Measurements from ENCODE around the gene KIAA0232.
"Not testable (repeated sequence)": the region's sequence is repeated elsewhere in the genome, so short reads cannot be mapped to it uniquely, and the experiment has no call there.

KIAA0232 gene

DNA sequence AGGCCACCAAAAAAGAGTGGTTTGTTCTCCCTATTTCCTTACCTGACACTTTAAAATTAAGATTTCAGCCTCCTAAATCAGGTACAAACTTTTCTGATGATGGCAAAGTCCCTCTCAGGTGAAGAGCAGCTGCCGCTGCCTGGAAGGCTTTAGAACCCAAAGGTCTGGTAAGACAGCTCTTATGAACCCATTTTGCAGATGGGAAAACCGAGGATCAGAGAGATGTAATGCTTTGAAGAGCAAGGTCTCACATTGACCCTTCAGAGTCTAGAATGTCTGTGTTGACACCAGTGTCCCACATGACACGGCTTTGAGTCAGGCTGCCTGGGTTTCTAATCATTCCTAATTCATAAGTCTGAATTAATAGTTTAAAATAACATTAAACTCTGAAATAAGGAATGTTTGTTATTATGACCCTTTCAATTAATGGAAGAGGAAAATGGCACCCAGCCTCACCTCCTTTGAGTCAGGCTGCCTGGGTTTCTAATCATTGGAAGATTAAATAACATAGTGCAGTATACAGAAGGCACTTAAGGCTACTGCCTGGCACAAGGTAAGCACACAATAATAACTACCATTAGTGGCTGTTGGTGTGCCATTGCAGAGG is 27.9 kb upstream of the KIAA0232 start:
- no peak for DNase-seq (ENCODE audit: low read depth)

DNA sequence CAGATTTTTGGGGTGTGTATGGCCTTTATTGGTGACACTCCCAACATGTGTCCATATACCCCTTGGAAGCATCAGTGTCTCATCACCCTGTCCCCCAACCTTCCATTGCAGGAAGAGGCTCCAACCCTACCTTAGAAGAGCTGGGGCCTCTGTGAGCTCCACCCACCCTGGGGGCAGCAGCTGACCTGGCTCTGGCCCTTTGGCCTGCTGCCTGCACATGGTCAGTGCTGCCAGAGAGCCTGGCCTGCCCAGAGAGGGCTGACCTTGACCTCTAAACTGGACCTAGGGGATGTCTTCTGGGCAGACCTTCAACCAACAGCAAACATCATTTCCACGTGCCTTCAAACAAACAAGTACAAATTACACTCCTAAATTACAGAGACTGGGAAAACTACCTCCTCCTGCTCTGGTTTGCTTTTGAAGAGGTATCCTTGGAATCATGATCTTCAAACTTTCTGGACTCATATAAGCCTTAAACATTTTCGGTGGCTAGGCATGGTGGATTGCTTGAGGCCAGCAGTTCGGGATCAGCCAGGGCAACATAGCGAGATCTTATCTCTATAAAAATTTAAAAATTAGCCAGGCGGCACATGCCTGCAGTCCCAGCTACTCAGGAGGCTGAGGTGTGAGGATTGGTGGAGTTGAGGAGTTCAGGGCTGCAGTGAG is 27.3 kb upstream of the KIAA0232 start:
- no peak for DNase-seq (ENCODE audit: low read depth)

DNA sequence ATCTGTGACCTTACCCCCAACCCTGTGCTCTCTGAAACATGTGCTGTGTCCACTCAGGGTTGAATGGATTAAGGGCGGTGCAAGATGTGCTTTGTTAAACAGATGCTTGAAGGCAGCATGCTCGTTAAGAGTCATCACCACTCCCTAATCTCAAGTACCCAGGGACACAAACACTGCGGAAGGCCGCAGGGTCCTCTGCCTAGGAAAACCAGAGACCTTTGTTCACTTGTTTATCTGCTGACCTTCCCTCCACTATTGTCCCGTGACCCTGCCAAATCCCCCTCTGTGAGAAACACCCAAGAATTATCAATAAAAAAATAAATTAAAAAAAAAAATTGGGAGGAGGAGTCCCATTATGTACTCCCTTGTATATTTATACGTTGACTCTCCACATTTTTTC is 26.2 kb upstream of the KIAA0232 start:
- not testable (repeated sequence) for DNase-seq (ENCODE audit: low read depth)

DNA sequence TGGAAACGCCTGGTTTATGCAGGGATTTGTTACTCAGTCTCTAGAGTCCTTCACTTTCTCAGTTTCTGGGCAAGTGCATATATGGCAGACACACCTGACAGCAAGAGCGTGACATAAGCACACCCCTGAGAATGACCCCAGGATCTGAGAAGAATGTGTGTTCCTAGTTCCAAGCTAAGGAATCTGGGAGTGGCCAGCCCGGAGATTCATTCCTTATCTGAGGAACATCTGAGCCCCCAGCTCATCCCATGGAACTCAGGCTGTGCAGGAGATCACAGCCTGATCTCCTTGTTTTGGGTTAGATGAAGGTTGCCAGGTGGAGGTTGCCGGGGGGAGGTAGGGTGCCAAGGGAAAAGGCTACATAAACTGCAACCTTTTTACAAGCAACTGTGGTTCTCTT is 23.8 kb upstream of the KIAA0232 start:
- no peak for DNase-seq (ENCODE audit: low read depth)

DNA sequence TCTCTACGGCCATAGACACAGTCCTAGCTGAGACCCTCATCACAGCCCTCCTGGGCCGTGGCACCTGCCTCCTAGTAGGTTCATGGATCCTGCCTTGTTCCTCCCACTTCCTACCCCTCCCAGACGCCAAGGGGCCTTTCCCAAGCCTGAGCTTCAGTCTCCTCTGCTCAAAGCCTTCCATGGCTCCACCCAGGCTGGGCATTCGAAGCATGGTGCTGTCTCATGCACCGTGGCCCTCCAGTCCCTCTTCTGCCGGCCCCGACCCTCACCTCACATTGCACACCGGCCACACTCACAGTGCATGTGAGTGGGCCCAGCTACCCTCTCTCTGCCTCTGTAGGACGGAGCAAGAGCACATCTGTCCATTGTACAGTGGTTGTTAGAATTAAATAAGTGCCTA is 21.7 kb upstream of the KIAA0232 start:
- DNase-seq (ENCODE audit: low read depth), result no peak

DNA sequence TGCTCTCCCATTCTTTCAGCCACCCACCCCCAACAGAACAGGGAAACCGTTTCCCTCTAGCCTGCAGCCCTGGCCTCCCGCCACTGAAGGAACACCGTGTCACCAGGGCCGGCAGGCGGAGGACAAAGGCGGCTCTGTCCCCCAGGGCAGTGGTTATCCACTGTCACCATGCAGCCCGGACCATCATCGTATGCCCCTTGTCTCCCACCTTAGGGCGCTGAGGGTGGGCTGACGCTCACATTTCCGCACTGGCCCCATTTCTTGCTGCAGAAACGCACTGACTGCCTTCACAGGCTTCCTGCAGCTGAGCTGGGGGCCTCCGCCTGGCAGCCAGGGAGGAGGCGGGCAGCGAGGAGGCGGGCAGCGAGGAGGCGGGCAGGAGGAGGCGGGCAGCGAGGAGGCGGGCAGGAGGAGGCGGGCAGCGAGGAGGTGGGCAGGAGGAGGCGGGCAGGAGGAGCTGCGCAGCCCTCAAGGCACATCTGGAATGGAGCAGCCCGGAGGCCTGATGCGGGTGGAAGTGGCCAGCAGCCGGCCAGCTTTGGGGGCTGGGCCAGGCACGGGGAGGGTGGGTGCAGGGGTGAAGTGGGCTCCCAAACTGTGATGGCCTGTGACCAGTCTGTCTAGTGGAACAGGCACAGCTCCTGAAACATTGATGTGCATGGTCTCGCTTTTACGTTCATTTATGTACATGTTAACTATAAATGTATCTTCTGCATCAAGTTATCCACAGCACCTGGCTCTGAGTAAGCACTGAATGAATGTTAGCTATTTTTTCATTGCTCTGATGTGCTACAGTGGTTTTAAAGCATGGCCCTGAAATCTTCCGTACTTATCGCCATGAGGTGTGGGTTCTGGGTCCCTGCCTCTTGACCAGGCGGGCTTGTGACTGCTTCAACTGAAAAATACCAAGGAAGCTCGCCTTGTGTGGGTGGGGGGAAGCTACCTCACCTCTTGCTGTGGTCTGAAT is 20.6 kb upstream of the KIAA0232 start:
- DNase-seq (ENCODE audit: low read depth), result no peak

DNA sequence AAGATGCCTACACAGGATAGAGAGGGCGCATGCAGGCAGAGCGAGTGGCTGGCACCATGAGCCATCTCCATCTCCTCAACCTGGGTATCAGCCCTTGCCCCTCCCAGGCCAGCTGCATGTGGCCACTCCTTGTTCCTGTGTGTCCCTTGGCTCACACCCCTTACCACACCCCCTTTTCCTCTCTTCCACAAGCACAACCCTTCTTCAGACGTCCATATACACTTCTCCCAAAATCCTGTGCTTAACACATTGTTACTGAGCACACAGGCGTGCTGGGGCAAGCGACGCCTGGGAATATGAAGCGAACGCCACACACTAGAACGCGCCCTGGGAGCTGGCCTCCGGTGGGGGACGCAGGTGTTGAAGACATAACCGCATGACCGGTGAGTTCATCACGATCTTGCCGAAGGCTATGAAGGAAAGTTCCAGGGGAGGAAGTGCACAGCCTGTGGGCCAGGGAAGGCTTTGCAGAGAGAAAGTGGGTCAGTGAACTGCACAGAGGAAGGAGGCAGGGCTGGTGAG is 19.1 kb upstream of the KIAA0232 start:
- DNase-seq (ENCODE audit: low read depth), result no peak

DNA sequence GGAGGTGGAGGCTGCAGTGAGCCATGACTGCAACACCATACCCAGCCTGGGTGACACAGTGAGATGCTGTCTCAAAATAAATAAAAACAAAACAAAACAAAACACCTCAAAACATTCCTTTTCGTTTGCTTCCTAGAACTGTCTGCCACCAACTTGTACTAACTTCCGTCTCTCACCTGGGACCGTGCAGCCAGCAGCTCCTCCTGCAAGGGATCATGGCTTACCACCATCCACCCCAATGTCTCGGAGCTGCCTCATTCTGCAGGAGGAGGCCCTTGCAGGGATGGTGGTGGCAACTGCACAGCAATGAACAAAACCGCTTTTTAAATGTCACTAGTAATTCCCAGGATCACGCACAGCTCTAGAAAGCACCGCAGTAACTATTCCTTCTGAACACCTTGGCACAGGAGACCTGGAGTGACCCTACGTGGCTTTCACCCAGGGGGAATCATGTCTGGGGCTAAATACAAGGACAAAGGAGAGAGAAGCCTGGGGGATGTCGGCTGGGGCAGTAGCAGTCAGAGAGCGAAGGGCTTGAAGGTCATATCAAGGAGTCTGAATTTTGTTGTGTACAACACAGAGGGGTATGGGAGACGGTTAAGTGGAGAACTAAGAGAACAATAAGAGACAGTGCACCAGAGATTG is 17.4 kb upstream of the KIAA0232 start:
- DNase-seq (ENCODE audit: low read depth), result no peak

DNA sequence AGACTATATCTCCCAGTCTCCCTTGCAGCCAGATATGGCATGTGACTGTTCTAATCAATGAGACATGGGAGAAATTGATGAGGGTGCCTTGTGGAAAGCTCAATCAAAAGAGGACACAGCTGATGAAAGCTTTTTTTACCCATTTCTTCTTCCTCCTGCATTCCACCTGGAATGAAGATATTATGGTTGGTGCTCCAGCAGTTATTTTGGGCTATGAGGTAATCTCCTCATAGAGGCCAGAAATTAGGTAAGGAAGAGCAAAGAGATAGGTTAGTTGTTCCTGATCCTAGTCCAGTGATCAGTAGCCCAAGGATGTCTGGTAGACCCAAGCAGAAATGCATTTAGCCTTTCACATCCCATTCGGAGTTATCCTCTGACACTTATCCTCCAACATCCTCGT is 16.8 kb upstream of the KIAA0232 start:
- no peak for DNase-seq (ENCODE audit: low read depth)

DNA sequence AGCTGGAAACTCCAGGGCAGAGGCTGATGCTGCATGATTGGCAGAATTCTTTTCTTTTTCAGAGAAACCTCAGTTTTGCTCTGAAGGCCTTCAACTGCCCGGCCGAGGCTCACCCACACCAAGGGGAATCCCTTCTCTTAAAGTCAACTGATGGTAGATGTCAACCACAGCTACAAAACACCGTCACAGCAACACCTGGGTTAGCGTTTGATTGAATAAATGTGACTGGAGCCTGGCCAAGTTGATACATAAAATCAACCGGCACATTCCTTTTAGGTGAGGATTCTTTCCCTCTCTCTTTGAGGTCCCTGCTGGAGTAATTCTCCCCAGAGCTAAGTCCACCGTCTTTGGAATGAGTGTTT is 15.2 kb upstream of the KIAA0232 start:
- no peak for DNase-seq (ENCODE audit: low read depth)

DNA sequence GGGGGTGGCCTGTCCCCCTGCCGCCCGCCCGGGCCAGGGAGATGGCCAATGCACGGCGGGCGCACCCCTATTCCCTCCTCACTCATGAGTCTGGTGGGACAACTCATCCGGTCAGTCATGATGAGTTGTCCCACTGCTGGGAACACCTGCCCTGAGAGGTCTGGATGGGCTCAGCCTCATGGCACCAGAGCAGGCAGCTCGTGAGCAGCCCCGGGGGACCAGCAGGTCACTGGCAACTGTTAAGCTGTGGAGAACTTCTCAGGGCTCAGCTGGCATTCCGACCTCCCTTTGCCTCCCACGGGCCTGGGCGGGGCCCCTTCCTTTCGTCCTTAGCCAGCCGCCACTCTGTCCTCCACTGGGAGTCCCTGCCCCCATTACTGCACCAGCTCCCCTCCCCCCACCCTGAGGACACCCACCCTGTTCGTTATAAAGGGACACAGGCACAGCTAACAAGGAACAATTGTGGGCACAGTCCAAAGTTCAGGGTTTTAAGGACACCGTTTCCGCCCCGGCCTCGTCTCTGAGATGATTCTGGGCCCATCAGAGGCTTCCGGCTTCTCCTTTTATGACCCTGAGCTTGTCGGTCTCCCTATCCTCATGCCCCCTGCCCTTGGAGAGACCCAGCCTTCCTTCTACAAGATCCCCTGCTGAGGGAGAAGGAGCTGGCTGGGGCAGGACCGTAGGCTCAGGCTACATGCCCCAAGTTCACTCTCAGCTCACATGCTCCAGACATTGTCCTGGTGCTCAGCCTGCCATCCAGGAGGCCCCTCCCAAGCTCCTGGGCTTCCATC is 14.6 kb upstream of the KIAA0232 start:
- DNase-seq (ENCODE audit: low read depth), result no peak

DNA sequence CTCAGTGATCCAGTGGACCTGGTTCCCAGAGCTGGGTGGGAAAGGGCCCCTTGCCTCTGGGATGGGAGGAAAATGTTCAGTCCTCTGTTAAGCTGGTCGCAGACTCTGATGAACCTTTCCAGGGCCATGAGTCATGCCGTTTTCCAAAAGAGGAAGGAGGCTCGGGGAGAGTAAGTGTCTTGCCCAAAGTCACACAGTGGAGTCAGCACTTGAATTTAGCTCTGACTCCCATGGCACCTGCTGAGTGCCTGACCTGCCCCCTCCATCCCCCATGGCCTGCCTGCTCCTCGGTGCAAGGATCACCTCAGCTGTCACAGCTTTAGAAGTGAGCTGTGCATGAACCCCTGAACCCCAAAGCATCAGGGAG is 14.0 kb upstream of the KIAA0232 start:
- no peak for DNase-seq (ENCODE audit: low read depth)

DNA sequence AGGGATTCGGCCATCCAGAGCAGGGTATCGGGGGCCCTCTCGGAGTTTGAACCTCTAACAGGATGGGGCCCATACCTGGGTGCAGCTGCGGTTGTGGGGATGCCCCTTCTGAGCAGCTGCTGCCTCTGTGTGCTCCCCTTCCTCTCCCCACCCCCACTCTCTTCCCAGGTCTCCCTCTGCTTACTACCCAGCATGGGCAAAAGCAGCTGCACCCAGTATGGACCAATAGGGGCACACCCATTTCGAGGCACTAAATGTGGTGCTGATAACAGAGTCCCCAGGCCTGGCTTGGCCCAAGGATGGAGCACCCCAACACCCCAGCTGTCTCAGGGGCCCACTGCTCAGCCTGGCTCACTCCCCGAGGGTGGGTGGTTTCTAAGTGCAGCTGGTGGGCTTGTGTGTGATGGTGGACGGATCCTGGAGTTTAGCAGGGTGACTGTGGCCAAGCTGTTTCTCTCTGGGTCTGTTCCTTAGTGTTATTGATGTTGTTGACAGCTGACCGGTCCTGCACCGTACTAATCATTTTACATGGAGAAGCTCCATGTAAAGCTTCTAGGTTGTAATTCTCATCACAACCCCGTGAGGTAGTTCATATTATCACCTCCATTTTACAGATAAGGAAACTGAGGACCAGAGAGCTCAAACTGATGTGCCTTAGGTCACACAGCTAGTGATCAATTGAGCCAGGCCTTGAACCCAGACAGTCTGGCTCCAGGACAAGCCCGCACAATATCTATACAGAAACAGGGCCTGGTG is 13.1 kb upstream of the KIAA0232 start:
- DNase-seq (ENCODE audit: low read depth), result no peak

DNA sequence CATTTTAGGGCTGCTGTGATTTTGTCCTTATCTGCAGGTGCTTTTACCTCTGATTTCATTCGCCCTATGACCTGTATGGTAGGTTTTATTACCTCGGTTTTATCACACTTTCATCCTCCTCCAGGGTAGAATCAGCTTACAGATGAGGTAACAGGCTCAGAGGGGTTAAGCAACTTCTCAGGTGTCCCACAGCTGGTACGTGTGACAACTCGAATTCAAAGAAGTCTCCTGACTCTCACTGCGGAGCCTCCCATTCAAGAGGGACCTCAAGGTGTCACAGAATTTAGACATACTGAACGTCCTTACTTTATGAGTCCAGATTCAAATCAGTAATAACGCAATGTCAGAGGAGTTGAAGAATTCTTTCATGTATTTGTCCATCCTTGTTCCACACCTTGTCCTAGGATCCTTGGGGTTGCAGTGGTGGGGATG is 12.5 kb upstream of the KIAA0232 start:
- no peak for DNase-seq (ENCODE audit: low read depth)

DNA sequence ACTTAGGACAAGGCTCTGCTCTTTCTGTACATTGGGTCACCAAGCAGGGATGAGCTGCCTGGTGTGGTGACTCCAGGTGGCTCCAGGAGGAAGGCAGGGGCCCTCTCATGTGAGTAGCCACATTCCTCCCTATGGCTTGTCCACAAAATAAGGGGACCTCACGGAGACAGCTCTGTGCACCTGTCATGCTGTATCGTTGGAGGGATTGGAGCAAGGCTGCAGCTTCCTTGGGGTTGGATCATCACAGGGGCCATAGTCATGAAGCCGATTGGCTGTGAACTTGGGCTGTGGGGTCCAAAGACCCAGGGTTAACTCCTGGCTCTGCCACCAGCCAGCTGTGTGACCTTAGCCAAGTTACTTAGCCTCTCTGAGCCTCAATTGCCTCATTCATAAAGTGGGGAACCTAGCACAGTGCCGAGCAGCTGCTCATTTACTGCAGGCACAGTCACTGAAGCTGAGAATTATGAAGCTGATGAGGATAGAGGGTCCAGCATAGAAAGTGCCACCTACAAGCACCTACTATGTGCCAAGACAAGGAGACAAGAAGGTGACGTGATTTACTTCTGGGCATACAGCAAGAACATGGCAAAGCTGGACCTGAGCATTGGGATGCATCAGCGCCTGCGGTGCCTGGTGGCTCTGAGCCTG is 11.8 kb upstream of the KIAA0232 start:
- DNase-seq (ENCODE audit: low read depth), result no peak

DNA sequence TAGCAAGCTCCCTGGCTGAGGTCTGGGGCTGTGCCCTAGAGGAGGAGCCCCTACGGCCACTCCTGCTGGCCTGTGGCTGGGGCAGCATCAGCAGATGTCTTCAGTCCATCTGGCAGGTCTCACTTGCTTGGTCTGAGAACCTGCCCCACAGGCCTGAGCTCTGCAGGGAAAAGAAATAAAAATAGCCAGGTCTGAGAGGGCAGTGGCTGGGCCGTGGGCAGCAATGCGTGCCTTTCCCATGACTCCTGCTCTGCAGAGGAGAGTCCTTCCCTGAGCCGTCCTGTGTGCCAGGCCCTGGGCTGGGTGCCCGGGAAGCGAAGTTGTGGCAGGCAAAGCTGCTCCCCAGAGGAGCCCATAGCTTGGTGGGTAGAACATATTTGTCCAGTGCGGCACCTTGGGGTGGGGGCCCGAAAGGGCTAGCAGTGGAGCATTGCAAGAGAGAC is 11.3 kb upstream of the KIAA0232 start:
- no peak for DNase-seq (ENCODE audit: low read depth)

DNA sequence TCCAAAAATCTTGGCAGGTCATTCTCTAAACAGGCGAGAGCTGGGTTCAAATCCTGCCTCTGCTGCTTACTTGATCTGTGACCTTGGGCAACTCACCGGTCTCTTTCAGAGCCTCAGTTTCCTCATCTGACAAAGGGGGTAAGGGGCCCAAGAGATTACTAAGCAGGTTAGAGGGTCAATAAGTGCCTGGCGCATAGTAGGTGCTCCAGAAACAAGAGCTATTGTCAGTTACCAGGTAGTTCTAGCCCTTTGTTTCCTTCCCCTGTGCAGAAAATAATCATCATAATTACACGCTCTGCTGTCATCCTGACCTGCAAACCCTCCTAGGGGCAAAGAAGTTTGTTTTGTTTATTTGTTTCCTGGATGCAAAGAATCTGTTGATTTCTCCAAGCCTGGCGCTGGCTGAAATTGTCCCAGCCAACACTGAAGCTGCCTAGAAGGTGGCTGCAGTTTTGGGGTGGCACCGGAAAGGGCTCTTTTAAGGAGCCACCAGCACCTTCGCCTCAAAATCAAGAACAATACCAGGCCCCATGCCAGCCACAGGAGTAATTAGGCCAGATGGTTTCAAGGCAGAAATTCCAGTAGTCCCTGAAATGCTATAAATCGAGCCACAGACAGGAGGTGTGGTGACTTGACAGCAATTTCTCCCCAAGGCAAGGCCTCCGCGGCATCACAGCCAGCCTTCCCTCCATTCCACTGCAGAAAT is 10.2 kb upstream of the KIAA0232 start:
- DNase-seq (ENCODE audit: low read depth), result no peak

DNA sequence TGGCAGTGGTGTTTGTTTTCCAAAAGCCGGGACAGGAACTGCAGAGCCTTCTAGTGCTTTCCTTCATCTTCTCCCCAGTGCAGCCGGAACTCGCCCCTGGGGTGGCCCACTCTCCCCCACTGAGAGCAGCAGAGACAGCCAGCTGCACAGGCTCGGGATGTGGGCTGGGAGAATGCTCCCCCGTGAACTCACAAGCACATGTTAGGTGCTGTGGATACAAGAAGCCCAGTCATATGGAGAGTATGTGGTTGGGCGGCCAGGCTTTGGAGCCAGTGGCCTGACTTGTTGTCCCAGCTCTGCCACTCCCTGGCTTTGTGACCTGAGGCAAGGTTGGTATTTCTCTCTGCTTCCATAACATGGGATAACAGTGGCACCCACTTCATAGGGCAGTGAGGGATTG is 9.4 kb upstream of the KIAA0232 start:
- no peak for DNase-seq (ENCODE audit: low read depth)
